ENCODE results near the gene CAND1. TPM values are rescaled to one million over a fixed set of nuclear protein-coding genes. Genes with fewer than 3 reads are reported as not detected.

Gene CAND1
- total and polyA plus RNA-seq, 9 of the 15 experiments (the other 6 are each of a cell fraction or from before 2014, with no cell fraction given): 24.0 to 167 (median 77.5) TPM

GRCh38 chr12:67331123-67331522 is 62.0 kb downstream of the CAND1 start (continued):
- TF ChIP-seq ARID4B (CRISPR knock-in tag; IDR thresholded peaks at IDR 0.05): no peak
- no peak for TF ChIP-seq TFAM (CRISPR knock-in tag; conservative IDR thresholded peaks at IDR 0.05)

- H3K4me2 ChIP-seq (ENCODE audit: insufficient read depth, low read length): no peak overlapping the region
- TF ChIP-seq HDAC2 (IDR thresholded peaks at IDR 0.05) (no peak), MAFK (IDR thresholded peaks at IDR 0.05; ENCODE audit: low read length) (peak; percentile 69; the same call in 1 of the 2 replicates), MAFG (tag; conservative IDR thresholded peaks at IDR 0.05) (peak; percentile 70), EHMT2 (IDR thresholded peaks at IDR 0.05) (no peak), ZNF316 (IDR thresholded peaks at IDR 0.05) (peak; percentile 89), C11orf30 (IDR thresholded peaks at IDR 0.05; ENCODE audit: low read depth) (peak; percentile 74), FOXA3 (CRISPR knock-in tag; conservative IDR thresholded peaks at IDR 0.05 in 1 of 2, IDR thresholded peaks at IDR 0.05 in 1 of 2) (no peak), MAFF (IDR thresholded peaks at IDR 0.05; ENCODE audit: low read length) (peak; percentile 64)
- POLR2A ChIA-PET: no interaction called here
- DNase-seq (ENCODE audit: extremely low read depth in 1 of 4, low spot score in 3 of 4): no peak
- no peak overlapping the region for H3K4me3 ChIP-seq
- in situ Hi-C loops (cut with MboI) (no loop called here), intact Hi-C loops (cut with micrococcal nuclease) (no loop called here)
- no peak overlapping the region for H2AFZ ChIP-seq (ENCODE audit: low read depth, low read length)
- no peaks in the 10 kb centered on the region for H3K36me3 ChIP-seq (ENCODE audit: control insufficient read depth, insufficient read depth, low read length)
- H3K9me1 ChIP-seq (ENCODE audit: control insufficient read depth, insufficient read depth, low read length): no peaks in the 10 kb centered on the region
- H4K20me1 ChIP-seq (replicated peaks; ENCODE audit: control insufficient read depth, insufficient read depth, low read length): no peaks in the 10 kb centered on the region
- H3K27ac ChIP-seq (ENCODE audit: extremely low read depth, low read depth, low read length): no peak overlapping the region
- peaks cover 0 to 2% of the 10 kb centered on the region in 2 experiments; a peak in 3 of 5 replicates for H3K27me3 ChIP-seq (ENCODE audit: control insufficient read depth in 2 of 2, insufficient read depth in 2 of 2, low read length in 2 of 2)
- ATAC-seq: no peak
- BruUV-seq (replicated peaks): no TSS peak
- no peaks in the 10 kb centered on the region for H3K79me2 ChIP-seq (ENCODE audit: control insufficient read depth, insufficient read depth, low read length)
- no peak for FAIRE-seq
- no peaks in the 10 kb centered on the region for H3K4me1 ChIP-seq (replicated peaks in 1 of 2; ENCODE audit: control insufficient read depth in 2 of 2, insufficient read depth in 2 of 2, low read length in 2 of 2)
- H3K9ac ChIP-seq (ENCODE audit: insufficient read depth in 1 of 2, low read depth in 2 of 2, low read length in 2 of 2): no peak overlapping the region
- CTCF ChIA-PET (ENCODE audit: low intra/inter-chr PET ratio): interaction anchor here (0.5 kb wide), 1 partner anchor 826 kb away, joined by 6 read pairs; no protein-coding TSS in a partner anchor
- no peaks in the 10 kb centered on the region for H3K9me3 ChIP-seq (replicated peaks; ENCODE audit: control insufficient read depth, insufficient read depth, low read depth, low read length)
Measured at GRCh38 chr12:67331828-67332227, 62.7 kb downstream of the CAND1 start.

All from K562 (cell line).